PC-9 (cell line): ENCODE results near the gene STH. TPM values are rescaled to one million over a fixed set of nuclear protein-coding genes. Genes with fewer than 3 reads are reported as not detected.

Experiments used
- BruUV-seq: library from RNA; stranded (reverse); fragments of 400-500 nt; replicated peaks from 2 replicates; lab custom pipeline; 2021; lab: Mats Ljungman, UMichigan
- CTCF ChIA-PET: fragments of 300-600 bp; sonication (Branson Sonifier 250); formaldehyde crosslinking; loops from one replicate; lab custom pipeline; 2022; ENCODE audit warnings: antibody characterized with exemption; lab: Charles Lee
- POLR2A ChIA-PET: fragments of 300-600 bp; sonication (Branson Sonifier 250); formaldehyde crosslinking; loops from one replicate; lab custom pipeline; 2022; ENCODE audit warnings: antibody characterized with exemption; ENCODE audit not compliant: unreplicated experiment; lab: Charles Lee
- DNase-seq, 2 experiments: peaks; one replicate each; pipeline versions ENCODE4 v3.0.0 to v3.0.0-alpha.2; 2015 to 2022; ENCODE audit warnings: mixed read lengths in 1 of 2
- H2AFZ ChIP-seq: fragments of 200-600 bp; sonication (generic); 2 replicates; pipeline ENCODE4 v1.8.1; 2017; ENCODE audit warnings: antibody characterized with exemption
- H3F3A ChIP-seq: fragments of 200-600 bp; sonication (generic); 2 replicates; pipeline ENCODE4 v1.8.1; 2017; ENCODE audit warnings: antibody characterized with exemption, mild to moderate bottlenecking, low read depth; ENCODE audit not compliant: insufficient read depth
- H3K27ac ChIP-seq: fragments of 200-600 bp; sonication (generic); 2 replicates; pipeline ENCODE4 v1.6.1; 2016; ENCODE audit warnings: mixed run types
- H3K27me3 ChIP-seq: fragments of 200-600 bp; sonication (generic); 2 replicates; pipeline ENCODE4 v1.6.1; 2016; ENCODE audit warnings: low read depth, mixed run types; ENCODE audit not compliant: insufficient read depth
- H3K36me3 ChIP-seq: fragments of 200-600 bp; sonication (generic); 2 replicates; pipeline ENCODE4 v1.6.1; 2016; ENCODE audit warnings: low read depth, mixed run types
- H3K4me1 ChIP-seq: fragments of 200-600 bp; sonication (generic); replicated peaks from 2 replicates; pipeline ENCODE4 v1.6.1; 2016; ENCODE audit warnings: mixed run types; ENCODE audit not compliant: insufficient read depth
- H3K4me2 ChIP-seq: fragments of 200-600 bp; sonication (generic); 2 replicates; pipeline ENCODE4 v1.6.1; 2017; ENCODE audit warnings: mixed run types
- H3K4me3 ChIP-seq: fragments of 200-600 bp; sonication (generic); 2 replicates; pipeline ENCODE4 v1.6.1; 2016; ENCODE audit warnings: mixed run types
- H3K79me2 ChIP-seq: fragments of 200-600 bp; sonication (generic); 2 replicates; pipeline ENCODE4 v1.6.1; 2017; ENCODE audit warnings: low read depth, mixed run types
- H3K9me2 ChIP-seq: fragments of 200-600 bp; sonication (generic); 2 replicates; pipeline ENCODE4 v1.8.1; 2017; ENCODE audit warnings: mild to moderate bottlenecking; ENCODE audit not compliant: insufficient read depth
- H3K9me3 ChIP-seq: fragments of 200-600 bp; sonication (generic); 2 replicates; pipeline ENCODE4 v1.8.1; 2016; ENCODE audit warnings: low read depth; ENCODE audit not compliant: insufficient read depth
- H4K20me1 ChIP-seq: fragments of 200-600 bp; sonication (generic); 2 replicates; pipeline ENCODE4 v1.8.1; 2017; ENCODE audit not compliant: insufficient read depth
- EZH2 ChIP-seq: fragments of 200-600 bp; sonication (generic); IDR thresholded peaks from 2 replicates; pipeline ENCODE4 v1.8.0; 2017; ENCODE audit warnings: antibody characterized with exemption, low read depth
- intact Hi-C: fragments of 100-400 bp; cut with micrococcal nuclease; formaldehyde crosslinking; loops from one replicate; pipeline ENCODE4 v1.10.0; 2022; ENCODE audit not compliant: unreplicated experiment
- total RNA-seq: library from RNA; stranded (reverse); gene quantifications from 2 replicates; pipeline ENCODE4 v1.2.3, GENCODE V29; 2021
- TF ChIP-seq, protein P1 (sequence below): fragments of 200-600 bp; sonication (generic); conservative IDR thresholded peaks from 2 replicates; pipeline ENCODE4 v1.6.1; 2017; ENCODE audit warnings: mixed run types, antibody characterized with exemption, mild to moderate bottlenecking, moderate library complexity

The STH gene
- total RNA-seq, 1 experiment from 2014 or later = not detected

DNA sequence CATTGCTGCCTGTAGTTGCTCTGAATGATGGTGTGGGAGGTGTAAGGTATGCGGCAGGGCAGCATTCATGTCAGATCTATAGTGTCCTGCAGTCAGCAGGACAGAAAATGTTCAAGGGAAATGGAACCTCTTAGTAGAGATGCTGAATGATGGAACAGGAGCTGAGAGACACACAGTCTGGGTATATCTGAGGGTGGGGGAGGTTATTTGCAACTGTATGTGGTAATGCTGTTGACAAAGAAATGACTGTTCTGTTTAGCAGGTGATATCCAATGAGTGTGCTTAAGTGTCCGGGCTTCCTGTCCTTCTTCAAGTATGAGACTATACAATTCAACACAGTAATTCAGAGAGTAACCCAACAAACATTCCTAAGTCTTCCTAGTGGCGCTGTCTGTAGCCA is 46.6 kb downstream of the STH start:
- peaks cover 22% of the 10 kb centered on the region; the same call in 1 of the 2 replicates for H3F3A ChIP-seq
- BruUV-seq = no TSS peak
- H2AFZ ChIP-seq = no peak overlapping the region
- H3K79me2 ChIP-seq = 0 out of 2 replicates have a peak, but pooled peaks cover 6% of the 10 kb centered on the region
- ChIA-PET CTCF (no interaction called here), POLR2A (no interaction called here)
- no peaks in the 10 kb centered on the region for H3K9me3 ChIP-seq
- H3K9me2 ChIP-seq = no peaks in the 10 kb centered on the region
- H3K27ac ChIP-seq = no peak overlapping the region
- H3K4me3 ChIP-seq = no peak overlapping the region
- TF ChIP-seq, protein P1, sequence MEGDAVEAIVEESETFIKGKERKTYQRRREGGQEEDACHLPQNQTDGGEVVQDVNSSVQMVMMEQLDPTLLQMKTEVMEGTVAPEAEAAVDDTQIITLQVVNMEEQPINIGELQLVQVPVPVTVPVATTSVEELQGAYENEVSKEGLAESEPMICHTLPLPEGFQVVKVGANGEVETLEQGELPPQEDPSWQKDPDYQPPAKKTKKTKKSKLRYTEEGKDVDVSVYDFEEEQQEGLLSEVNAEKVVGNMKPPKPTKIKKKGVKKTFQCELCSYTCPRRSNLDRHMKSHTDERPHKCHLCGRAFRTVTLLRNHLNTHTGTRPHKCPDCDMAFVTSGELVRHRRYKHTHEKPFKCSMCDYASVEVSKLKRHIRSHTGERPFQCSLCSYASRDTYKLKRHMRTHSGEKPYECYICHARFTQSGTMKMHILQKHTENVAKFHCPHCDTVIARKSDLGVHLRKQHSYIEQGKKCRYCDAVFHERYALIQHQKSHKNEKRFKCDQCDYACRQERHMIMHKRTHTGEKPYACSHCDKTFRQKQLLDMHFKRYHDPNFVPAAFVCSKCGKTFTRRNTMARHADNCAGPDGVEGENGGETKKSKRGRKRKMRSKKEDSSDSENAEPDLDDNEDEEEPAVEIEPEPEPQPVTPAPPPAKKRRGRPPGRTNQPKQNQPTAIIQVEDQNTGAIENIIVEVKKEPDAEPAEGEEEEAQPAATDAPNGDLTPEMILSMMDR = no peak
- no peak for TF ChIP-seq EZH2
- no peak for DNase-seq
- no peak overlapping the region for H3K4me2 ChIP-seq
- H4K20me1 ChIP-seq = peaks cover 17% of the 10 kb centered on the region
- H3K27me3 ChIP-seq = no peaks in the 10 kb centered on the region
- peaks cover 35% of the 10 kb centered on the region for H3K36me3 ChIP-seq
- H3K4me1 ChIP-seq = no peaks in the 10 kb centered on the region
- intact Hi-C loops = no loop called here

DNA sequence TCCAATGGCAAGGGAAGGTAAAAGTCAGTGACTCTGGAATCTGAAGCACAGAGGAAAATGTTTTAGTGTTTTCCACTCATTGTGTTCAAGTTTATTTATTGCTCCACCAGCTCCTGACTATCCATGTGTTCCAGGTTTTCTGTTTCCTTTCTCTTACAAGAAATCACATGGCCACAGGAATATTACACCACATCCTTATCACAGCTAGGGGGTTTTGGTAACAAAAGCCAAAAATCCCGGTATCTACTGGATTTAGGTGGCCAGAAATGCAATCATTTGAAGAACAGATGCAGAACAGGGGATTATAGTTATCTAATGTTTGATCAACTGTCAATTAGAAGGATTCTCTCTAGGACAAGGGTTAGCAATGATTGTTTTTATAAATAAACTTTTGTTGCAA is 47.9 kb downstream of the STH start:
- intact Hi-C loops = no loop called here
- H3K79me2 ChIP-seq = 0 out of 2 replicates have a peak, but pooled peaks cover 6% of the 10 kb centered on the region
- TF ChIP-seq, protein P1 = no peak
- TF ChIP-seq EZH2 = no peak
- no peak overlapping the region for H3K4me3 ChIP-seq
- H3K27ac ChIP-seq = no peak overlapping the region
- ChIA-PET POLR2A (no interaction called here), CTCF (no interaction called here)
- DNase-seq = no peak
- no peak overlapping the region for H3K4me2 ChIP-seq
- BruUV-seq = no TSS peak
- H2AFZ ChIP-seq = no peak overlapping the region
- H3K9me2 ChIP-seq = no peaks in the 10 kb centered on the region
- H3K36me3 ChIP-seq = peaks cover 44% of the 10 kb centered on the region
- H4K20me1 ChIP-seq = peaks cover 21% of the 10 kb centered on the region
- peaks cover 31% of the 10 kb centered on the region; the same call in 1 of the 2 replicates for H3F3A ChIP-seq
- H3K27me3 ChIP-seq = no peaks in the 10 kb centered on the region
- no peaks in the 10 kb centered on the region for H3K4me1 ChIP-seq
- H3K9me3 ChIP-seq = no peaks in the 10 kb centered on the region

DNA sequence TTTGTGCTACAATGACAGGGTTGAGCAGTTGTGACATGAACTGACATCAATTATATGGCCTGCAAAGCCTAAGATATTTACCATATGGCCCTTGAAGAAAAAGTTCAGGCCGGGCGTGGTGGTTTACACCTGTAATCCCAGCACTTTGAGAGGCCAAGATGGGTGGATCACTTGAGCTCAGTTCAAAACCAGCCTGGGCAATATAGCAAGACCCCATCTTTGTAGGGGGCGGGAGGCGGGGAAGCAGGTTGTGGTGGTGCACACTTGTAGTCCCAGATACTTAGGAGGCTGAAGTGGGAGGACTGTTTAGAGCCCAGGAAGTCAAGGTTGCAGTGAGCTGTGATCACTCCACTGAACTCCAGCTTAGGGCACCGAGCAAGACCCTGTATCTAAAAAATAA is 48.3 kb downstream of the STH start:
- H3K27me3 ChIP-seq = no peaks in the 10 kb centered on the region
- intact Hi-C loops = no loop called here
- H2AFZ ChIP-seq = no peak overlapping the region
- H3K4me3 ChIP-seq = no peak overlapping the region
- H4K20me1 ChIP-seq = peaks cover 25% of the 10 kb centered on the region
- 0 out of 2 replicates have a peak, but pooled peaks cover 6% of the 10 kb centered on the region for H3K79me2 ChIP-seq
- H3K4me1 ChIP-seq = no peaks in the 10 kb centered on the region
- TF ChIP-seq EZH2 = no peak
- TF ChIP-seq, protein P1 = no peak
- no peaks in the 10 kb centered on the region for H3K9me3 ChIP-seq
- POLR2A ChIA-PET = no interaction called here
- no peak for DNase-seq
- H3K27ac ChIP-seq = no peak overlapping the region
- no TSS peak for BruUV-seq
- H3F3A ChIP-seq = peaks cover 31% of the 10 kb centered on the region; the same call in 1 of the 2 replicates
- H3K9me2 ChIP-seq = no peaks in the 10 kb centered on the region
- CTCF ChIA-PET = interaction anchor here (0.7 kb wide), 1 partner anchor 166 kb away, joined by 15 read pairs; no protein-coding TSS in a partner anchor
- peaks cover 39% of the 10 kb centered on the region for H3K36me3 ChIP-seq
- H3K4me2 ChIP-seq = no peak overlapping the region
